Measurements from ENCODE around the gene NEU4.

Gene NEU4

DNA sequence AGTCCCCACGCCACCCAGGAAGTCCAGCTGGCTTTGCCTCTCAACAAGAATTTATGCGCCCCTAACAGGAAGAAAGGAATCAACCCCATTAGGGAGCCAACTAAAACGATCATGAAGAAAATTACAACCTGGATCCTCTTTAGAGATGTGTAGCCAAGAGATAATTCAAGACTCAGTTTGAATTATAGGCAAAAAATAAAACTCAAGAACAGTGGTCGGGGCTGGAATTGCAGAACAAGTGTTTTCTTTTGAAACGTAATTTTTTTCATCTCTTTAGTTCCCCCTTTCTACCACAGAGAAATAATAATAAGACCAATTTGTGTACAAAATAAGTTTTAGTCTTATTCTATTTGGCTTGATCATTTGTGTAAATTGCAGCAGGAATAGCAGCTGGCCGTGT, 27.3 kb downstream of the NEU4 start:
- TF ChIP-seq, protein P1, sequence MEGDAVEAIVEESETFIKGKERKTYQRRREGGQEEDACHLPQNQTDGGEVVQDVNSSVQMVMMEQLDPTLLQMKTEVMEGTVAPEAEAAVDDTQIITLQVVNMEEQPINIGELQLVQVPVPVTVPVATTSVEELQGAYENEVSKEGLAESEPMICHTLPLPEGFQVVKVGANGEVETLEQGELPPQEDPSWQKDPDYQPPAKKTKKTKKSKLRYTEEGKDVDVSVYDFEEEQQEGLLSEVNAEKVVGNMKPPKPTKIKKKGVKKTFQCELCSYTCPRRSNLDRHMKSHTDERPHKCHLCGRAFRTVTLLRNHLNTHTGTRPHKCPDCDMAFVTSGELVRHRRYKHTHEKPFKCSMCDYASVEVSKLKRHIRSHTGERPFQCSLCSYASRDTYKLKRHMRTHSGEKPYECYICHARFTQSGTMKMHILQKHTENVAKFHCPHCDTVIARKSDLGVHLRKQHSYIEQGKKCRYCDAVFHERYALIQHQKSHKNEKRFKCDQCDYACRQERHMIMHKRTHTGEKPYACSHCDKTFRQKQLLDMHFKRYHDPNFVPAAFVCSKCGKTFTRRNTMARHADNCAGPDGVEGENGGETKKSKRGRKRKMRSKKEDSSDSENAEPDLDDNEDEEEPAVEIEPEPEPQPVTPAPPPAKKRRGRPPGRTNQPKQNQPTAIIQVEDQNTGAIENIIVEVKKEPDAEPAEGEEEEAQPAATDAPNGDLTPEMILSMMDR (IDR thresholded peaks at IDR 0.05; ENCODE audit: low read depth, low read length, missing control alignments), result no peak
- no peak overlapping the region for H3K4me3 ChIP-seq (ENCODE audit: low read depth, low read length)
- no peak for DNase-seq (ENCODE audit: low read depth)
- in situ Hi-C loops (cut with HindIII; ENCODE audit: low sequenced_read_pairs), result no loop called here

GRCh38 chr2:241837197-241837965, 28.4 kb downstream of the NEU4 start:
- TF ChIP-seq, protein P1 (IDR thresholded peaks at IDR 0.05; ENCODE audit: low read depth, low read length, missing control alignments), result no peak
- no peak for DNase-seq (ENCODE audit: low read depth)
- in situ Hi-C loops (cut with HindIII; ENCODE audit: low sequenced_read_pairs), result no loop called here
- H3K4me3 ChIP-seq (ENCODE audit: low read depth, low read length), result no peak overlapping the region

GRCh38 chr2:241841181-241842066, 32.4 kb downstream of the NEU4 start:
- TF ChIP-seq, protein P1 (IDR thresholded peaks at IDR 0.05; ENCODE audit: low read depth, low read length, missing control alignments), result no peak
- H3K4me3 ChIP-seq (ENCODE audit: low read depth, low read length), result no peak overlapping the region
- in situ Hi-C loops (cut with HindIII; ENCODE audit: low sequenced_read_pairs), result no loop called here
- no peak for DNase-seq (ENCODE audit: low read depth)

- DNase-seq (ENCODE audit: low read depth), result no peak
- no peak overlapping the region for H3K4me3 ChIP-seq (ENCODE audit: low read depth, low read length)
- in situ Hi-C loops (cut with HindIII; ENCODE audit: low sequenced_read_pairs), result no loop called here
- TF ChIP-seq, protein P1 (IDR thresholded peaks at IDR 0.05; ENCODE audit: low read depth, low read length, missing control alignments), result no peak
Observed at GRCh38 chr2:241842067-241842415, 33.0 kb downstream of the NEU4 start.

GRCh38 chr2:241842620-241843211, 33.7 kb downstream of the NEU4 start:
- no peak for DNase-seq (ENCODE audit: low read depth)
- H3K4me3 ChIP-seq (ENCODE audit: low read depth, low read length), result no peak overlapping the region
- TF ChIP-seq, protein P1 (IDR thresholded peaks at IDR 0.05; ENCODE audit: low read depth, low read length, missing control alignments), result no peak
- in situ Hi-C loops (cut with HindIII; ENCODE audit: low sequenced_read_pairs), result no loop called here

GRCh38 chr2:241843321-241844065, 34.5 kb downstream of the NEU4 start:
- DNase-seq (ENCODE audit: low read depth), result no peak
- TF ChIP-seq, protein P1 (IDR thresholded peaks at IDR 0.05; ENCODE audit: low read depth, low read length, missing control alignments), result no peak
- H3K4me3 ChIP-seq (ENCODE audit: low read depth, low read length), result no peak overlapping the region
- in situ Hi-C loops (cut with HindIII; ENCODE audit: low sequenced_read_pairs), result no loop called here
